Stimulated activated CD4-positive, alpha-beta T cell treated with anti-CD3 and anti-CD28 coated beads, Interleukin-12 subunit alpha, Interleukin-12 subunit beta, amount 100 ng/mL, for 48 hours (primary cell): ENCODE data around the gene ECHS1.
"Not testable (repeated sequence)": the region's sequence is repeated elsewhere in the genome, so short reads cannot be mapped to it uniquely, and the experiment has no call there.

ENCODE experiments used
- DNase-seq, 3 donors: peaks; one replicate each; pipeline ENCODE4 v3.0.0-alpha.2; 2020; ENCODE audit warnings: low read depth in 2 of 3, low spot score in 1 of 3

The ECHS1 gene

DNA sequence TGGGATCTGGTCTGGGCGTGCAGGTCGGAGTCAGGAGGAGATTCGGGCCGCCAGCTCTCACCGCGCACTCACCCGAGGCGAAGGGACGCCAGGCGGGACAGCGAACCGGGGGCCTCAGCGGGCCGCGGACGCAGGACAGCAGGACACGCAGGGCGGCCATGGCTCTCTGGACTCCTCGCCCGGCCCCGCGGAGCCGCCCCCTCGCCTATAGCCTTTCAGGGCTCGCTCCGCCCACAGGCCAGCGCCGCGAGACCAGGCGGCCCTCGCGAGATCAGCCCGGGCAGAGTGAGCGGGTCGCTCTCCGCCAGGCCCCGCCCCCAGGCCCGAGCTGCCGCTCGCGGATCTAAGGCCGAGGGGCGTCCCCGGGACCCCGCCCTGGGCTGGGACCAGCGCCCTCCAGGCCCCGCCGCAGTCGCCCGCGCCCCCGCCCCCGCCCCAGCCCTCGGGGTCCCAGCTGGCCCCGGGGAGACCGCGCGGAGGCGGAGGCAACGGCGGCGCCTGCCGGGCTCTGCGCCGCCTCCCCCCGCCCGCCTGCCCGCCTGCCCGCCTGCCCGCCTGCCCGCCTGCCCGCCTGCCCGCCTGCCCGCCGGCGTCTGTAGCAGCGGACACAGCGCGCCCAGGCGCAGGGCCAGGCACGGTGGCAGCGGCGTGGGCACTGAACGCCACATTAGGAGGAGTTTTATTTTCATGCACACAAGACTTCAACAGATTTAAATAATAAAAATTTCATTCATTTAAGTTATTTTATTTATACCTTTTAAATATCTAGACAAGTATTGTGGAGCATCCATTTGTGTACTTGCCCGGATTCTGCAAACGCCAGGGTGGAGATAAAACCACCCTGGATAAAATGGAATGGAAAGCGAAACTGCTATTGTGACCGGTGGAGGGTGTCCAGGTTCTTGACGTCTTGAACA is at the start of gene ECHS1:
Gene ECHS1, minus strand, starts transcription at position 181 of the 917 bp plus-strand sequence. Its CDS starts 21 bp downstream, at position 160.
- DNase-seq = peak; percentile 85 to 93 (median 92)

DNA sequence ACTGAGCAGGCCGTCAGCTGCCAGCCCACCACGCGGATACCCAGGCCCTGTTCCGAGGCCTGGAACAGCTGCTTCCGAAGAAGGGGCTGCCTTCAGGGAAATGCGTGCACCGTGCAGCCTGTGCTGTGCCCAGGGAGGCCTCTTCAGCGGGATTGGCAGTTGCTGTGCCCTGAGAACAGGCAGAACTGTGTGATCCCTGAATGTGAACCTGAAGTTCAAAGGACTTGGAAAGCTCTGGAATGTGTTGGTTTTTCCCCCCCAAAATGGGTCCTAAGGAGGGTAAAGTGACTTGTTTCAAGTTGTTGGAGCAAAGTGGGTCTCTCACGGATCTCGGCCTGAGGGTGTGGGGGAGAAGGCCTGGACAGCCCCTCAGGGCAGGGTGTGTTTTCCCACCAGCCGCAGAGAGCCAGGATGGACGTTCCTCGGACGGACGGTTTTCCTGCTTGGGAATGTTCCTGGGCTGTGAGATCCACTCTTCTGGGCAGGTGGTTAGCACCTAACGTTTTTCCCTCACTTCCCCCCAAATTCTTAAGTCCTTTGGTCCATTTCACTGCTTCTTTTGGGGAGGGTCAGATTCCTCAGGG is 49.2 kb upstream of the ECHS1 start:
- DNase-seq = no peak

DNA sequence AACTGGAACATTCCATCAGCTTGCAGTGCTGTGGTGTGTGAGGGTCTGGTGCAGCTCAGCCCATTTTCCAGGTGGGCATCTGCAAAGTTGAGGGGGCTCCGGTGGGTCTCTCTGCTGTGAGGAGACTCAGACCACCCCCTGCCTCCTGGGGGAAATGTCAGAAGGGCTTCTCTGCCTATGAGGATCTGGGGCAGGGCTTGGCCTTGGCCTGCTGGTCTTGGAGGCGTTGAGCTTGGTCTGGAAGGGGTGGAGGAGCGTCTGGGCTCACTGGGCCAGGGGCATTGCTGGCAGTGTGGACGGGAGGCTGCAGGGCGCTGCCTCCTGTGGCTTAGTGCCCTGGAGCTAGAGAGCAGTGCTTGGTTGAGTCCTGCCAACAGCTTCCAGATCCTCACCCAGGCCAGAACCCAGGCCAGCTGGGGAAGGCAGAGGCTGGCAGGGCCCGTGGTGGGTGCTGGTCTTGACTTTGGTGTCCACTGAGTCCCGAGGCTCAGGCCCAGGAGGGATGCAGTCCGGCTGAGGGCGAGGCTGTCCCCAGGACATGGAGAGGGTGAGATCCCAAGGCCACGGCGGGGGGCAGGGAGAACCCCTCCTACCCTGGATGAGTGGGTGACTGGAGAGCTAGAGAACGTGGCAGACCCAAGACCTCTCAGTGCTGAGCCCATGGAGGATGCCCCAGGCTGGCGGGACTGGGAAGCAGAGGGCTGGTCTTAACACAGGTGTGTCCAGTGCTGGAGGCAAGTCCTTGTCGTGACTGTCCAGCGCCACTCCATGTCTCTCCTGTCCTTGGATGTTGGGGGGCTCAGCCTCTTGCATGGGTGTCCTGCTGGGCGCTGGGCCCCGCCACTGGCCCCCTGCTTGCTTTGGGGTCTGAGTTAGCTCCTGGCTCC is 48.4 kb upstream of the ECHS1 start:
- no peak for DNase-seq

DNA sequence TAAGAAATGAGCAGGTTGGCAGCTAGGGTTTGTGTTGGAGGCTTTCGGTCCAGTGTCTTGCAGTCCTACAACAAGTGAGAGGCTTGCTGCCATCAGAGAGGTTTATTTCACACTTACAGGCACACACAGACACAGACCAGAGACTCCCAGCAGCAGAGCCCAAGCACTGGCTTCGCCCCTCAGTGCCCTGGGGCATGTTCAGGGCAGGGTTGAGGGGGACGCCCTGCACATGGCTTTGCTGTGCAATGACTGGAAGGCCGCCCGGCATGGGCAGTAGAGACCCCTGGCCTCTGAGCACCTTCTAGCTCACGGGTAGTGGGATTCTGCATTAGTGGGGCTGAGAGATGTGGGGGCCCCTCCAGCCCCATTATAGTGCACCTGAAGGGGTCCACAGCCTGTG is 47.4 kb upstream of the ECHS1 start:
- DNase-seq = no peak

DNA sequence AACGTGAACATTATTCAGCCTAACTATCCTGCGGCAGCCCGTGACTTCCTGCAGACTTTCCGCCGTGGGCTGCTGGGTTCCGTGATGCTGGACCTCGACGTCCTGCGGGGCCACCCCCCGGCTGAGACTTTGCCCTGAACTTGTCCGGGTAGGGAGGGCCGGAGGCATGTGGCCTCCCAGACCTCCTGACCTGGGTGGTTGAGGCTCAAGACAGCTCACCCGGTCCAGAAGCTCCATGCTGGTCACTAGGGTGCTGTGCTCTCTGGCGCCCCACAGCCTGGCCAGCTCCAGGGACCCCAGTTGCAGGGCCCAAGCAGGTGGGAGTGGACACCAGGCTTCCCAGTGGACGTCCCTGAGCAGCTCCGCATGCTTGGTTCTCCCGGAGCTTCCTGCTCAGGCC is 46.9 kb upstream of the ECHS1 start:
- DNase-seq = no peak

DNA sequence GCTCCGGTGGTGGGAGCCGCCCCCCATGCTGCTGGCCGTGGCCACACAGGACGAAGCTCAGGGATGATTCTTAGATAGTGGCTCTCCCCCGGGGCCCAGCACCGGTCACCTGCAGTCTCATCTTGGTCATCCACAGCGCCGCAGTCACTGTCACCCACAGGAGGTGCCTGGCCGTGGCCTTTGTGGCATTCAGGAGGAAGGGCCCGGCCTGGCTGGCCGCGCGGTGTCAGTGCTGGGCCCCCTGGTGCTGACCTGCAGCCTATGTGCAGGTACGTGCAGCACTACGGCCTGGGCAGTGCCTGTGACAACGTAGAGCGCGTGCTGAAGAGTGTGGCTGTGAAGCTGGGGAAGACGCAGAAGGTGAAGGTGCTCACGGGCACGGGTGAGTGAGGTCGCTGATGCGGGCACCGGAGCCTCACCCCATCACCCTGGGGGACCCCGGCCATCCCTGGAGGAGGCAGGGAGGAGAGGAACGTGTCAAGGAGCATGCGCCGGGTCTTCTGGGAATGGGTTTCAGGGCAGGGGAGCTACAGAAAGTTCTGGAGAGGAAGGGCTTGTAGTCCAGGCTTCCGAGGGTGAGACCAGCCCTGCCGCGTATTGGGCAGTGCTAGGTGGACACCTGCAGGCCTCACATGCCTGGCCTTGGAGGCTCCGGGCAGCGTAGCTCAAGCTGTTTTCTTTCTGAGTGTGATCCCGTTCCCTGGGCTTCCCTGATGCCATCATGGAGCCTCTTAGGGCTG is 46.2 kb upstream of the ECHS1 start:
- no peak for DNase-seq

DNA sequence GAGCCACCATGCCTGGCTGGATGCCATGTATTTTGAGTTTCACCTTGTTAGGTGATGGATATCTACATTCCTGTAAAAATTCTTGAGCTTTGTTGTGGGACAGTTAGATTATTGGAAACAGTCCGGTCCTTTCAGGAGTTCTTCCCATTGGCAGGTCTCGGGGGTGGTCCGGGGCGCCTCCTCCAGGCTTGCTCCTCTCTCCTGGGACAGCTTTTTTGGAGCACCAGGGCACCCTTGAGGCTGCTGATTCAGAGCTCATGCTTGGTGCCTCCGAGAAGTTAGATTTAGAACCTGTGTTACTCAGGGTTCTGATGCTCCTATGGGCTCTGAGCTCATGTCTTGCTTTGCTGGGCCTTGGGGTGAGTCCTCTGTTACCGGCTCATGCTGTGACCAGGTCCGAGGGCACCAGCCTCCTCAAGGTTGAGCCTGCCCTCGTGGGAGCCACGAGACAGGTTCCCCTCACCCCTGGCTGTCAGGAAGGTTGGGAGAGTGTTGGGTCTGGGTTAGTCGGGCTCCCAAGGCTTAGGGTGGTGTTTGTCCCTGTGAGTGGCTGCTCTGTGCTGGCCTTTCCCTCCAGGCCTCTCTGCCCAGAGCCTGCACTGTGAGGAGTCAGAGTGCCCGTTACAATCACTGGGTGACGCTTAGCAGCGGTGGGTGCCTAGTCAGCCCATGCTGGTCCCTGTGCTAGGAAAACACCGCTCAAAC is 45.3 kb upstream of the ECHS1 start:
- DNase-seq = no peak

DNA sequence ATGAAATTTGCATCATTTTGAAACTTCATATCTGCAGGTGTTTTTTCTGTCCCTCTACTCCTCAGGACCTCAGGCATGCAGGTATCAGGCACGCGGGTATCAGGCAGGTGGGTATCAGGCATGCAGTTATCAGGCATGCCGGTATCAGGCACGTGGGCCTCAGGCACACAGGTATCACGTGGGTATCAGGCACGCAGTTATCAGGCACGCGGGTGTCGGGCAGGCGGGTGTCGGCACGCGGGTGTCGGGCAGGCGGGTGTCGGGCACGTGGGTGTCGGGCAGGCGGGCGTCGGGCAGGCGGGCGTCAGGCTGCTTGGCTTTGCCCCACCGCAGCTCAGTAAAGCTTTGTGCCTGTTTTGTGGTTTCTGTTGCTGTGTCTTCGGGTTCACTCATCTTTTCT is 42.6 kb upstream of the ECHS1 start:
- DNase-seq = no peak

DNA sequence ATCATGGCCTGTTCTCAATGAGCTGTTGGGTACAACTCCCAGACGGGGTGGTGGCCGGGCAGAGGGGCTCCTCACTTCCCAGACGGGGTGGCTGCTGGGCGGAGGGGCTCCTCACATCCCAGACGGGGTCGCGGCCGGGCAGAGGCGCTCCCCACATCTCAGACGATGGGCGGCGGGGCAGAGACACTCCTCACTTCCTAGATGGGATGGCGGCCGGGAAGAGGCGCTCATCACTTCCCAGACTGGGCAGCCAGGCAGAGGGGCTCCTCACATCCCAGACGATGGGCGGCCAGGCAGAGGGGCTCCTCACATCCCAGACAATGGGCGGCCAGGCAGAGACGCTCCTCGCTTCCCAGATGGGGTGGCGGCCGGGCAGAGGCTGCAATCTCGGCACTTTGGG is 41.2 kb upstream of the ECHS1 start:
- DNase-seq = not testable (repeated sequence)

DNA sequence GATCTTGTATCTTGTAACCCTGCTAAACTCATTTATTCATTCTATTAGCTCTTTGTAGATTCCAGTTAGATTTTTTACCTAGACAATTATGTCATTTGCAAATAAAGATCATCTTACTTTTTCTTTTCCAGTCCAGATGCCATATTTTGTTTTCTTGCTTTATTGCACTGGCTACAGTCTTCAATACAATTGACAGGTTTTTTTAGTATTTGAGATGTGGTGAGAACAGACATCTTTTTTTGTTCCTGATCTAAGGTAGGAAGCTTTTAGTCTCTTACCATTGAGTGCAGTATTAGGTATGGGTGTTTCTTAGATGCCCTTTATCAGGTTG is 39.2 kb upstream of the ECHS1 start:
- DNase-seq = no peak

DNA sequence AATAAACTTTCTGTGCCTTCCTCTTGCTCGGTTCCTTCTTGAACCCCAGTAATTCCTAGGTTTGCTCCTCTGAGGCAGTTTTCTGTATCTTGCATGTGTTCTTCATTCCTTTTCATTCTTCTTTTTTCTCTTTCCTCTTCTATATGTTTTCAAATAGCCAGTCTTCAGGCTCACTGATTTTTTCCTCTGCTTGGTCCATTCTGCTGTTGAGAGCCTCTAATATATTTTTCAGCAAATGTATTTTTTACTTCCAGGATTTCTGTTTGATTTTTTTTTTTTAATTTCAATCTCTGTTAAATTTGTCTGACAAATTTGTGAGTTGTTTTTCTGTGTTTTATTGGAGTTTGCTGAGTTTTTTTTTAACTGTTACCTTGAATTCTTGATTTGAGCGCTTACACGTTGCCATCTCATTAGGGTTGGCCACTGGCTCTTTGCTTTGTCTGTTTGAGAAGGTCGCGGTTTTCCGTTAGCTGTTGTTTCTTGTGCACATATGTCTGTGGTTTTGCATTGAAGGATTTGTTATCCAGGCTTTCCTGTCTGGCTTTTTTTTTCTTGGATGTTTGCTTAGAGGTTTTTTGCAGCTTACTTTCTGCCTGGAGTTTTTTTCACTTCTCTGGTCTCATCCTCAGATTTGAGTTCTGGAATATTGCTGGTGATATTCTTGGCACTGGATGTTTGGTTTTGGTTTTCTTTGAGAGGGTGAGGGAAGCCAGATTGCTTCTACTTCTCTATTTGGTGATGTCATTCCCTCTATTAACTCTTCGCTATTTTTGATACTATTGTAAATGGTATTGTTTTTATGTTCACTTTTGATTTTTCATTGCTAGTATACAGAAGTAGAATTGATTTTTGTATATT is 38.6 kb upstream of the ECHS1 start:
- no peak for DNase-seq

DNA sequence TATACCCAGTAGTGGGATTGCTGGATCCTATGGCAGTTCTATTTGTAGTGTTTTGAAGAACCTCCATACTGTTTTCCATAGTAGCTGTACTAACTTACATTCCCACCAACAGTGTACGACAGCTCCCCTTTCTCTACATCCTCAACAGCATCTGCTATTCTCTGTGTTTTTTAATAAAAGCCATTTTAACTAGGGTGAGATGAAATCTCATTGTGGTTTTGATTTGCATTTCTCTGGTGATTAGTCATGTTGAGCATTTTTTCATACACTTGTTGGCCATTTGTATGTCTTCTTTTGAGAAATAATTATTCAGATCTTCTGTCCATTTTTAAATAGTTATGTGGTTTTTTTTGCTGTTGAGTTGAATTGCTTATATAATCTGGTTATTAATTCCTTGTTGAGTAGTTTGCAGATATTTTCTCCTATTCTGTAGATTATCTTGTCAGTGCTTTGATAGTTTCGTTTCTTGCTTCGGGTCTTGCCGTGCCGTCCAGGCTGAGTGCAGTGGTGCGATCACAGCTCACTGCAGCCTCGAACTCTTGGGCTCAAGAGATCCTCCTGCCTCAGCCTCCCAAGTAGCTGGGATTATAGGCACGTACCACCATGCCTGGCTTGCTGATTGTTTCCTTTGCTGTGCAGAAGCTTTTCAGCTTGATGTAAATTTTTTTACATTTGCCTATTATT is 32.8 kb upstream of the ECHS1 start:
- DNase-seq = no peak

DNA sequence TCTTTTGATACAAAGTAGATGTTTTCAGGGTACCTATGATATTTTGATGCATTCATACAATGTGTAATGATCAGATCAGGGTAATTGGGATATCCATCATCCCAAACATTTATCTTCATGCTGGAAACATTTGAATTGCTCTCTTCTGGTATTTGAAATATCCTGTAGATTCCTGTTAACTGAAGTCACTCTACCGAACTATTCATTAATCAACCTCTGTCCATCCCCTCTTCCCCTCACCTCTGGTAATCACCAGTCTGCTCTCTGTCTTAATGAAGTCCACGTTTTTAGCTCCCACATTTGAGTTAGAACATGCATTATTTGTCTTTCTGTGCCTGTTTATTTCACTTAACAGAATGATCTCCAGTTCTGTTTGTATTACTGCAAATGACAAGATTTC is 32.1 kb upstream of the ECHS1 start:
- no peak for DNase-seq

DNA sequence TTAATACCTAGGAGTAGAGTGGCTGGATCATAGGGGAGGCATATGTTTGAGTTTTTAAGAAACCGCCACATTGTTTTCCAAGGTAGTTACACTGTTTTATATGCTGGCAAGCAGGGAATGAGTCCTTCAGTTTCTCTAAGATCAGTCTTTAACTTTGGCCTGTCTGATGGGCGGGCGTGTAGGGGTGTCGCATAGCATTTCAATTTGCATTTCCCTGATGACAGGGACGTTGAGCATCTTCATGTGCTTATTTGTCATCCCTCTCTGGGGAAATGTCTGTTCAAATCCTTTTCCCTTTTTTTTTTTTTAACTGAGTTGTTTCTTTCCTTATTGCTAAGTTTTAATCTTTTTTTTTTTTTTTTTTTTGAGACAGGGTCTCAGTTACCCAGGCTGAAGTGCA is 30.6 kb upstream of the ECHS1 start:
- no peak for DNase-seq

DNA sequence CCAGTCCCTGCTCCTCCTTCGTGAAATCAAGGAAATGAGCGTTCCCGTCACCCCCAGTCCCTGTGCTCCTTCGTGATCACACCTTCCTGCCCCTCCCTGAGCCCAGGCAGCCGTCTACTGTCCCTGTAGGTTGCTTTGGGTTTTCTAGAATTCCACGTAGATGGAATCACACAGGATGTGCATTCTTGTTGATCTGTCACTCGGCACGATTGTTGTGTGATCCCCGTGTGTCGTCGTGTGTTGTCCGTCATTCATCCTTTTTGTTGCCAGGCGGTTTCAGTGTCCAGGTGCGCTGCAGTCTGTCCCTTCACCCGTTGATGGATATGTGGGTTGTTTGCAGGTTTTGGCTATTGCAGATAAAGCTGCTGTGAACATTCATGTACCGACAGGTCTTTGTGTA is 30.2 kb upstream of the ECHS1 start:
- DNase-seq = no peak

DNA sequence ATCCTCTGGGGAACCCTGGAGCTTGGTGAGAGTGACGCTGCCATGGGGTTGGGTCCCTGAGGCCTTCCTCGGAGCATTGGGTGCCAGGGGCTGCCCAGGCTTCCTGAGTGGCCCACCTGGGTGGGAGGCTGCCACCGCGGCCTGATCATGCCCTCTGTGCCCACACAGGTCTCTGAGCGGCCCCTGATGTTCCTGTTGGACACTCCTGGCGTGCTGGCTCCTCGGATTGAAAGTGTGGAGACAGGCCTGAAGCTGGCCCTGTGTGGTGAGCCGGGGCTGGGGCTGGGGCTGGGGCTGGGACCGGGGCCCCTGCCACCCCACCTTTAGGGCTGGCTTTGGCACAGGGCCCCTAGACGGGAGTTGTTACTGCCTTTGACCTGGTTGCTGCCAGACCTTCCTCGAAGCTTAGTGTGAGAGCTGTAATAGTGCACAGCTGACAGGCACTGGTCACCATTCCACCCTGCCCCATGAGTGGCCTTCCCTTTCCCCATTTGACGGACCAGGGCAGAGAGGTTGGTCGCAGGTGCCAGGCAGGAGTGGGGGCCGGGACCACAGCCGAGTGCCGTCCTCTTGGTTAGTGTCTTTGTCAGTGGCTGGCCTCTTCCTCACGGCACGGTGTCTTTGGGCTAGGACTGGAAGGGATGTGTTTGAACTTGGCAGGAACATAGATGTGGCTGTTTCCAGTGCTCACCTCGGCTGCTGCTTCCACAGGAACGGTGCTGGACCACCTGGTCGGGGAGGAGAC is 29.0 kb upstream of the ECHS1 start:
- no peak for DNase-seq

DNA sequence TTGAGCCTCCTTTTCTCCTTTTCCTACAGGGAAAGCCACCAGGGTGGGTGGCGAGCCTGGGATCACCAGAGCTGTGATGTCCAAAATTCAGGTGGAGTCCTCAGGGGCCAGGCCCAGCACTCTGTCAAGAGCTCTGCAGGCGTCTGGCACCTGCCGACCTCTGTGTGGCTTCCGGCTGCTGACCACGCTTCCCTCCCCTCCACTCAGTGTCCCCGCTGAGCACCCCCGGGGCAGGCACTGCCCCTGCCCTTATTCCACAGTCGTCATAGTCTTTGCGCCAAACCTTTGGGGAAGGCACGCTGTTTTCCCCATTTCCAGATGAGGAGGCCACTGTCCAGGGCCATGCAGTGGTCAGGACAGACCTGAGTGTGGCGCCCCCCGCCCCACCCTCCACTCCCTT is 28.3 kb upstream of the ECHS1 start:
- no peak for DNase-seq
